IMR-90 (cell line): Measurements from ENCODE around the gene FADS6. TPM values are rescaled to one million over a fixed set of nuclear protein-coding genes. Genes with fewer than 3 reads are reported as not detected.

Experiments
- ATAC-seq: fragments of 200-7000 bp; cut with Tn5 transposase; 2 replicates; pipeline ENCODE4 v1.9.1; 2020; ENCODE audit warnings: low read depth, mild to moderate bottlenecking, moderate library complexity
- BruUV-seq: library from RNA; stranded (reverse); fragments of 400-500 nt; replicated peaks from 2 replicates; lab custom pipeline; 2021; lab: Mats Ljungman, UMichigan
- CTCF ChIA-PET: fragments of 300-600 bp; formaldehyde crosslinking; extraction: SDS; loops from one replicate; lab custom pipeline; 2021; ENCODE audit warnings: antibody characterized with exemption; lab: Yijun Ruan, JAX
- POLR2A ChIA-PET: fragments of 300-600 bp; sonication (Branson Sonifier 250); formaldehyde crosslinking; loops from one replicate; lab custom pipeline; 2022; ENCODE audit warnings: antibody characterized with exemption; ENCODE audit not compliant: unreplicated experiment; lab: Charles Lee
- DNase-seq: peaks from one replicate; pipeline ENCODE4 v3.0.0; 2013
- H2AFZ ChIP-seq: replicated peaks from 2 replicates; pipeline ENCODE3; 2013; ENCODE audit warnings: low read length, mild to moderate bottlenecking; ENCODE audit not compliant: poor library complexity
- H2AK5ac ChIP-seq: 2 replicates; pipeline ENCODE4 v1.6.1; 2013; ENCODE audit warnings: low read depth, low read length, inconsistent platforms
- H2AK9ac ChIP-seq: replicated peaks from 2 replicates; pipeline ENCODE3; 2013; ENCODE audit warnings: mild to moderate bottlenecking, low read depth, low read length, moderate library complexity; ENCODE audit not compliant: poor library complexity
- H2BK120ac ChIP-seq: 2 replicates; pipeline ENCODE4 v1.6.1; 2013; ENCODE audit warnings: low read depth, low read length, inconsistent platforms
- H2BK15ac ChIP-seq: 3 replicates; pipeline ENCODE4 v1.6.1; 2013; ENCODE audit warnings: low read depth, low read length, inconsistent platforms
- H2BK20ac ChIP-seq: 2 replicates; pipeline ENCODE4 v1.6.1; 2013; ENCODE audit warnings: low read depth, mild to moderate bottlenecking, inconsistent platforms, low read length, moderate library complexity
- H2BK5ac ChIP-seq: 2 replicates; pipeline ENCODE4 v1.6.1; 2013; ENCODE audit warnings: mild to moderate bottlenecking, low read depth, low read length, inconsistent platforms; ENCODE audit not compliant: poor library complexity, severe bottlenecking
- H3K14ac ChIP-seq: replicated peaks from 2 replicates; pipeline ENCODE4 v1.6.1; 2013; ENCODE audit warnings: low read depth, low read length, inconsistent platforms
- H3K18ac ChIP-seq: 2 replicates; pipeline ENCODE4 v1.6.1; 2013; ENCODE audit warnings: low read depth, low read length, control low read depth
- H3K23ac ChIP-seq: 2 replicates; pipeline ENCODE4 v1.6.1; 2013; ENCODE audit warnings: low read depth, low read length, inconsistent platforms
- H3K27ac ChIP-seq: 2 replicates; pipeline ENCODE4 v1.5.1; 2013; ENCODE audit warnings: mild to moderate bottlenecking, control low read depth, low read length; ENCODE audit not compliant: insufficient read depth
- H3K27me3 ChIP-seq: 2 replicates; pipeline ENCODE4 v1.6.1; 2013; ENCODE audit warnings: low read length; ENCODE audit not compliant: control insufficient read depth, insufficient read depth
- H3K36me3 ChIP-seq: 2 replicates; pipeline ENCODE4 v1.6.1; 2013; ENCODE audit warnings: low read length, mixed read lengths; ENCODE audit not compliant: control insufficient read depth, insufficient read depth
- H3K4ac ChIP-seq: 2 replicates; pipeline ENCODE4 v1.6.1; 2013; ENCODE audit warnings: low read depth, low read length, inconsistent platforms
- H3K4me1 ChIP-seq: 2 replicates; pipeline ENCODE4 v1.6.1; 2013; ENCODE audit warnings: low read length, mixed read lengths; ENCODE audit not compliant: control insufficient read depth, insufficient read depth
- H3K4me2 ChIP-seq: 2 replicates; pipeline ENCODE4 v1.6.1; 2013; ENCODE audit warnings: low read depth, mild to moderate bottlenecking, control low read depth, low read length, moderate library complexity
- H3K4me3 ChIP-seq: 2 replicates; pipeline ENCODE4 v1.5.1; 2013; ENCODE audit warnings: low read depth, mild to moderate bottlenecking, control low read depth, low read length, moderate library complexity; ENCODE audit not compliant: insufficient read depth
- H3K56ac ChIP-seq: 2 replicates; pipeline ENCODE4 v1.6.1; 2013; ENCODE audit warnings: low read length, inconsistent platforms; ENCODE audit not compliant: insufficient read depth; ENCODE audit errors: extremely low read depth
- H3K79me1 ChIP-seq, 2 experiments: 2 replicates each; pipeline ENCODE4 v1.6.1; 2013; ENCODE audit warnings: low read length in 2 of 2, inconsistent platforms in 1 of 2, low read depth in 1 of 2
- H3K9ac ChIP-seq: 2 replicates; pipeline ENCODE4 v1.6.1; 2013; ENCODE audit warnings: low read depth, low read length, control low read depth
- H3K9me1 ChIP-seq: 2 replicates; pipeline ENCODE4 v1.6.1; 2013; ENCODE audit warnings: low read length, inconsistent platforms; ENCODE audit not compliant: insufficient read depth
- H3K9me3 ChIP-seq: 2 replicates; pipeline ENCODE4 v1.6.1; 2013; ENCODE audit warnings: low read length; ENCODE audit not compliant: control insufficient read depth, insufficient read depth
- H4K20me1 ChIP-seq: 2 replicates; pipeline ENCODE4 v1.6.1; 2013; ENCODE audit warnings: low read length, inconsistent platforms; ENCODE audit not compliant: insufficient read depth
- H4K5ac ChIP-seq: 2 replicates; pipeline ENCODE4 v1.6.1; 2013; ENCODE audit warnings: mild to moderate bottlenecking, low read depth, low read length, control low read depth
- H4K8ac ChIP-seq, 2 experiments: 2 replicates each; pipeline ENCODE4 v1.6.1; 2013; ENCODE audit warnings: low read depth in 2 of 2, low read length in 2 of 2, control low read depth in 1 of 2, inconsistent platforms in 1 of 2
- H4K91ac ChIP-seq: 2 replicates; pipeline ENCODE4 v1.6.1; 2013; ENCODE audit warnings: low read depth, low read length, inconsistent platforms; ENCODE audit not compliant: insufficient read depth
- CEBPB ChIP-seq: IDR thresholded peaks from 2 replicates; pipeline ENCODE4 v1.6.1; 2012; ENCODE audit warnings: low read depth, low read length, improper control_type of control experiment
- CHD1 ChIP-seq: IDR thresholded peaks from 2 replicates; pipeline ENCODE4 v1.6.1; 2012; ENCODE audit warnings: low read depth, low read length, improper control_type of control experiment
- FOS ChIP-seq: fragments of 150-350 bp; IDR thresholded peaks from 2 replicates; pipeline ENCODE4 v1.6.1; 2016; ENCODE audit warnings: low read depth, low read length
- MXI1 ChIP-seq: IDR thresholded peaks from 2 replicates; pipeline ENCODE4 v1.6.1; 2012; ENCODE audit warnings: low read depth, mild to moderate bottlenecking, low read length, moderate library complexity, borderline replicate concordance
- POLR2A ChIP-seq: IDR thresholded peaks from 2 replicates; pipeline ENCODE4 v1.6.1; 2012; ENCODE audit warnings: mild to moderate bottlenecking, low read depth, low read length
- RAD21 ChIP-seq: IDR thresholded peaks from 2 replicates; pipeline ENCODE4 v1.6.1; 2012; ENCODE audit warnings: low read length, improper control_type of control experiment
- RCOR1 ChIP-seq: IDR thresholded peaks from 2 replicates; pipeline ENCODE4 v1.6.1; 2012; ENCODE audit warnings: mild to moderate bottlenecking, low read length, improper control_type of control experiment; ENCODE audit not compliant: insufficient replicate concordance
- WGBS, 2 experiments: methylation state at CpG; one replicate each; pipeline versions ENCODE4 v1.1.5 to v1.1.7; 2013; ENCODE audit warnings: missing lambda C conversion rate in 2 of 2; ENCODE audit not compliant: insufficient read length in 1 of 2; ENCODE audit errors: extremely low coverage in 2 of 2; 5-methylcytosine and 5-hydroxymethylcytosine counted together
- dilution Hi-C: fragments of 300-500 bp; cut with HindIII; formaldehyde crosslinking; loops from one replicate; pipeline ENCODE4 v1.14.3; 2018; ENCODE audit warnings: low sequenced_read_pairs; ENCODE audit not compliant: unreplicated experiment
- in situ Hi-C: fragments of 300-500 bp; cut with MboI; formaldehyde crosslinking; loops from 3 replicates; pipeline ENCODE4 v1.14.3; 2019; ENCODE audit warnings: low sequenced_read_pairs, inconsistent platforms, mixed read lengths
- intact Hi-C: fragments of 100-400 bp; cut with micrococcal nuclease; formaldehyde crosslinking; loops from 2 replicates; pipeline ENCODE4 v1.10.0; 2022
- polyA plus RNA-seq, 3 experiments: library from polyadenylated mRNA; depleted of rRNA; stranded (reverse); fragments of >200 nt; gene quantifications; 2 replicates each; pipeline ENCODE4 v1.2.3, GENCODE V29; 2012; ENCODE audit warnings: low replicate concordance in 1 of 3
- total RNA-seq: library from RNA; depleted of rRNA; stranded (reverse); fragments of >200 nt; gene quantifications from 2 replicates; pipeline ENCODE4 v1.2.3, GENCODE V29; 2012
- TF ChIP-seq, protein P1 (sequence below): fragments of 150-350 bp; IDR thresholded peaks from 2 replicates; pipeline ENCODE4 v1.6.1; 2016; ENCODE audit warnings: low read depth, mild to moderate bottlenecking, low read length, moderate library complexity, borderline replicate concordance

FADS6 gene
- total and polyA plus RNA-seq, 2 of the 4 experiments (the other 2 are of a cell fraction), result not detected

GRCh38 chr17:74941128-74941725 lies 47.8 kb upstream of the FADS6 start:
- no peak for DNase-seq
- Histone ChIP-seq H3K27me3 (peaks cover 62% of the 10 kb centered on the region), H3K36me3 (no peaks in the 10 kb centered on the region), H2AK9ac (no peak overlapping the region), H3K56ac (no peak overlapping the region), H3K9ac (no peak overlapping the region), H3K4me3 (no peak overlapping the region), H2BK15ac (no peak overlapping the region), H3K79me1 (no peaks in the 10 kb centered on the region), H2BK20ac (no peak overlapping the region), H4K8ac (no peak overlapping the region), H2AFZ (no peak overlapping the region), H2BK5ac (no peak overlapping the region), H3K9me3 (no peaks in the 10 kb centered on the region), H2AK5ac (no peak overlapping the region), H4K5ac (no peak overlapping the region), H3K9me1 (no peaks in the 10 kb centered on the region), H4K91ac (no peak overlapping the region), H3K27ac (no peak overlapping the region), H4K20me1 (no peaks in the 10 kb centered on the region), H3K4me2 (no peak overlapping the region), H3K4ac (no peak overlapping the region), H3K4me1 (no peaks in the 10 kb centered on the region), H3K14ac (no peak overlapping the region), H3K23ac (no peak overlapping the region), H3K18ac (no peak overlapping the region), H2BK120ac (no peak overlapping the region)
- ATAC-seq, result no peak
- WGBS, 2 experiments, result 83% methylated on average over 1 of the region's 21 CpGs; no CpG with 5 or more reads in 1 of the 2 experiments
- dilution Hi-C loops, result no loop called here
- TF ChIP-seq RAD21 (no peak), CHD1 (no peak), CEBPB (no peak), RCOR1 (no peak), POLR2A (no peak), MXI1 (no peak), FOS (no peak)
- TF ChIP-seq, protein P1, sequence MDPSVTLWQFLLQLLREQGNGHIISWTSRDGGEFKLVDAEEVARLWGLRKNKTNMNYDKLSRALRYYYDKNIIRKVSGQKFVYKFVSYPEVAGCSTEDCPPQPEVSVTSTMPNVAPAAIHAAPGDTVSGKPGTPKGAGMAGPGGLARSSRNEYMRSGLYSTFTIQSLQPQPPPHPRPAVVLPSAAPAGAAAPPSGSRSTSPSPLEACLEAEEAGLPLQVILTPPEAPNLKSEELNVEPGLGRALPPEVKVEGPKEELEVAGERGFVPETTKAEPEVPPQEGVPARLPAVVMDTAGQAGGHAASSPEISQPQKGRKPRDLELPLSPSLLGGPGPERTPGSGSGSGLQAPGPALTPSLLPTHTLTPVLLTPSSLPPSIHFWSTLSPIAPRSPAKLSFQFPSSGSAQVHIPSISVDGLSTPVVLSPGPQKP, result no peak
- CTCF ChIA-PET, result no interaction called here
- POLR2A ChIA-PET, result no interaction called here
- intact Hi-C loops, result no loop called here
- BruUV-seq, result no TSS peak
- in situ Hi-C loops, result no loop called here
